CD4-positive, alpha-beta T cell treated with Interleukin-6 at 100 ng/mL for 8 hours (primary cell): ENCODE data around the gene PEDS1.
"Not testable (repeated sequence)": the region's sequence is repeated elsewhere in the genome, so short reads cannot be mapped to it uniquely, and the experiment has no call there.

ENCODE experiments used
- DNase-seq: peaks from one replicate; pipeline ENCODE4 v3.0.0-alpha.2; 2020; ENCODE audit warnings: mixed read lengths, low spot score

PEDS1 gene

GRCh38 chr20:50135157-50135556 is 18.4 kb downstream of the PEDS1 start:
- not testable (repeated sequence) for DNase-seq

GRCh38 chr20:50133474-50134217 is 19.9 kb downstream of the PEDS1 start:
- no peak for DNase-seq

- DNase-seq = no peak
Measured at GRCh38 chr20:50133041-50133440, 20.5 kb downstream of the PEDS1 start.

- no peak for DNase-seq
Measured at GRCh38 chr20:50130995-50131394, 22.5 kb downstream of the PEDS1 start.

GRCh38 chr20:50130356-50130723 is 23.2 kb downstream of the PEDS1 start:
- no peak for DNase-seq

- DNase-seq = no peak
Measured at GRCh38 chr20:50129662-50130355, 23.7 kb downstream of the PEDS1 start.

GRCh38 chr20:50128520-50128905 is 25.0 kb downstream of the PEDS1 start:
- no peak for DNase-seq

GRCh38 chr20:50127587-50128519 is 25.7 kb downstream of the PEDS1 start:
- no peak for DNase-seq

- DNase-seq = no peak
Measured at GRCh38 chr20:50126662-50127061, 26.9 kb downstream of the PEDS1 start.

GRCh38 chr20:50125279-50125678 is 28.2 kb downstream of the PEDS1 start:
- no peak for DNase-seq

- no peak for DNase-seq
Measured at GRCh38 chr20:50124496-50124895, 29.0 kb downstream of the PEDS1 start.

GRCh38 chr20:50123418-50123817 is 30.1 kb downstream of the PEDS1 start:
- DNase-seq = no peak

- DNase-seq = no peak
Measured at GRCh38 chr20:50122763-50123162, 30.8 kb downstream of the PEDS1 start.

- no peak for DNase-seq
Measured at GRCh38 chr20:50121858-50122271, 31.7 kb downstream of the PEDS1 start.

- peak; percentile 62 for DNase-seq
Measured at GRCh38 chr20:50120935-50121693, 32.4 kb downstream of the PEDS1 start.

- no peak for DNase-seq
Measured at GRCh38 chr20:50118203-50118602, 35.3 kb downstream of the PEDS1 start.

- DNase-seq = no peak
Measured at GRCh38 chr20:50116368-50116999, 37.0 kb downstream of the PEDS1 start.

GRCh38 chr20:50115591-50116367 is 37.7 kb downstream of the PEDS1 start:
- DNase-seq = peak; percentile 93

- no peak for DNase-seq
Measured at GRCh38 chr20:50115041-50115512, 38.4 kb downstream of the PEDS1 start.
